ENCODE data around the gene SLC16A9.

SLC16A9 gene

DNA sequence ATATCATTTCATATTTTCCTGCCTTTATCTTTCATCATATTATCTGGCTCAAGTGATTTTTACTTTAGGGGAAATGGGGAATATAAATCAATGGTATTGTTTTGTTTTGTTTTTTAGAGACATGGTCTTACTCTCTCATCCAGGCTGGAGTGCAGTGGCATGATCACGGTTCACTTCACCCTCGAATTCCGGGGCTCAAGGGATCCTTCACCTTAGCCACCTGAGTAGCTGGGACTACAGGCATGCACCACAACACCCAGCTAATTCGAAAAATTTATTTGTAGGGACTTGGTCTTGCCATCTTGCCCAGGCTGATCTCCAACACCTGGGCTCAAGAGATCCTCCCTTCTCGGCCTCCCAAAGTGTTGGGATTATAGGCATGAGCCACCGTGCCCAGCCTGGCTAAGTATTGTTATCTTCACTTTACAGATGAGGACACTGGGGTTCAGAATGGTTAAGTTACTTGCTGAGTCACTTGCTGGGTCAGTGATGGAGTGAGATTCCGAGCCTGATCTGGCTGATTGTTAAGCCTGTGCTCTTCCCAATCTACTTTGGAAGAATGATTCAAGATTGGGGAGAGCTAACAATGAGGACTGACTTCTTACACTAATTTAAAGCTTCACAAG is 3.7 kb upstream of the SLC16A9 start:
- in situ Hi-C loops (cut with HindIII; ENCODE audit: low sequenced_read_pairs): no loop called here
- no peak overlapping the region for H3K4me3 ChIP-seq (ENCODE audit: low read depth, low read length)
- TF ChIP-seq, protein P1, sequence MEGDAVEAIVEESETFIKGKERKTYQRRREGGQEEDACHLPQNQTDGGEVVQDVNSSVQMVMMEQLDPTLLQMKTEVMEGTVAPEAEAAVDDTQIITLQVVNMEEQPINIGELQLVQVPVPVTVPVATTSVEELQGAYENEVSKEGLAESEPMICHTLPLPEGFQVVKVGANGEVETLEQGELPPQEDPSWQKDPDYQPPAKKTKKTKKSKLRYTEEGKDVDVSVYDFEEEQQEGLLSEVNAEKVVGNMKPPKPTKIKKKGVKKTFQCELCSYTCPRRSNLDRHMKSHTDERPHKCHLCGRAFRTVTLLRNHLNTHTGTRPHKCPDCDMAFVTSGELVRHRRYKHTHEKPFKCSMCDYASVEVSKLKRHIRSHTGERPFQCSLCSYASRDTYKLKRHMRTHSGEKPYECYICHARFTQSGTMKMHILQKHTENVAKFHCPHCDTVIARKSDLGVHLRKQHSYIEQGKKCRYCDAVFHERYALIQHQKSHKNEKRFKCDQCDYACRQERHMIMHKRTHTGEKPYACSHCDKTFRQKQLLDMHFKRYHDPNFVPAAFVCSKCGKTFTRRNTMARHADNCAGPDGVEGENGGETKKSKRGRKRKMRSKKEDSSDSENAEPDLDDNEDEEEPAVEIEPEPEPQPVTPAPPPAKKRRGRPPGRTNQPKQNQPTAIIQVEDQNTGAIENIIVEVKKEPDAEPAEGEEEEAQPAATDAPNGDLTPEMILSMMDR (IDR thresholded peaks at IDR 0.05; ENCODE audit: low read depth, low read length): no peak
- no peak for DNase-seq (ENCODE audit: low read depth, low spot score)

DNA sequence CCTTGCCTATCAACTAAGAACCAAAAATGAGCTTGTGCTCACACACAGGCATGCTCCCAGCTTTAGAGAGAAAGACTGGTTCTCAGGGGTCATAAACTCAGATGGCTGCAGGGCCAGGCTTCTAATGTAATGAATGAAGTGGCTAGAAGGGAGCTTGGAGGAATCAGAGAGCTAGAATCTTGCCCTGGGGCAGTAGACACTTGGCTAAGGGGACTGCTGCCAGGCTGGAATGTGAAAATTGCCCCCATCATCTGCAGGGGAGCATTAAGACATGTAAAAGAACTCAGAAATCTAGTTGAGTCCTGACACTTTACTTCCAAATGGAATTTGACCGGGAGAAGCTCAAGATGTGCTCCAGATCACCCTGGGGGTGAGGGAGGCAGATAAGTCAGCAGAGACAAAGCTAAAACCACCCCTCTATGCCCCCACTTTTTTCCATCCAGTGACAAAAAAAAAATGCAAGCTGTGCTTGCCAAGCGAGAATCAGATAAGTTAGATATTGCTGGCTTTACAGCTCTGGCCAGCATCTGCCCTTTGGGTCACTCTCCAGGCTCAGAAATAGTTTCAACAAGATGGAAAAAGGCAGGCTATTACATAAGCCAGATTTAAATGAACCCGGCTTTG is 2.3 kb upstream of the SLC16A9 start:
- H3K4me3 ChIP-seq (ENCODE audit: low read depth, low read length): no peak overlapping the region
- in situ Hi-C loops (cut with HindIII; ENCODE audit: low sequenced_read_pairs): no loop called here
- no peak for DNase-seq (ENCODE audit: low read depth, low spot score)
- TF ChIP-seq, protein P1 (IDR thresholded peaks at IDR 0.05; ENCODE audit: low read depth, low read length): no peak

DNA sequence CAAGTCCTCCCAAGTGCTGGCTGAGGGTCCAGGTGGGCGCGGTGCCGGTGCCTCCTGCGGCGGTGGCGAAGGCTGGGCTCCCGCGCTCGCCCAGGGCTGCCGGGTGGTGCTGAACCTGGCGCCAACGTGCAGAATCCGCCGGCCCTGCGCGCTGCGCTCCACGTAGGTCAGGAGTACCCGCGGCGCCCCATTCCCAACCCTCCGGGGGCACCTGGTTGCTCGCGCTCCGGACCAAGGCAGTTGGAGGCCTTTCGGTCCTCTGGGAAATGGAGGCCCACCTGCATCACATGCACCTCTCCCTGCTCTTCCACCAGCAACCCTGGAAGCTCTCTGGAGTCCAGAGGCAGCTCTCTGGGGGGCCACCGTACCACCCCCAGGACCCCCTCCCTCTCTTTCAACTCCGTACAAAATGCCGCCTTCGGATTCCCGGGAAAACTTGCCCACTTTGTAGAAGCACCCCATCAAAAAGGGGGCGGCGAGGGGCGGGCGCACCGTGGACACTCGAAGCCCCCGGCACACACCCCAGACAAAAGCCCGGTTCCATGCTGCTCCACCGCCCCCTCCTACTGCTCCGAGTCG is 745 bp downstream of the SLC16A9 start:
- DNase-seq (ENCODE audit: low read depth, low spot score): no peak
- TF ChIP-seq, protein P1 (IDR thresholded peaks at IDR 0.05; ENCODE audit: low read depth, low read length): no peak
- in situ Hi-C loops (cut with HindIII; ENCODE audit: low sequenced_read_pairs): no loop called here
- H3K4me3 ChIP-seq (ENCODE audit: low read depth, low read length): peak overlapping the region; percentile 50

DNA sequence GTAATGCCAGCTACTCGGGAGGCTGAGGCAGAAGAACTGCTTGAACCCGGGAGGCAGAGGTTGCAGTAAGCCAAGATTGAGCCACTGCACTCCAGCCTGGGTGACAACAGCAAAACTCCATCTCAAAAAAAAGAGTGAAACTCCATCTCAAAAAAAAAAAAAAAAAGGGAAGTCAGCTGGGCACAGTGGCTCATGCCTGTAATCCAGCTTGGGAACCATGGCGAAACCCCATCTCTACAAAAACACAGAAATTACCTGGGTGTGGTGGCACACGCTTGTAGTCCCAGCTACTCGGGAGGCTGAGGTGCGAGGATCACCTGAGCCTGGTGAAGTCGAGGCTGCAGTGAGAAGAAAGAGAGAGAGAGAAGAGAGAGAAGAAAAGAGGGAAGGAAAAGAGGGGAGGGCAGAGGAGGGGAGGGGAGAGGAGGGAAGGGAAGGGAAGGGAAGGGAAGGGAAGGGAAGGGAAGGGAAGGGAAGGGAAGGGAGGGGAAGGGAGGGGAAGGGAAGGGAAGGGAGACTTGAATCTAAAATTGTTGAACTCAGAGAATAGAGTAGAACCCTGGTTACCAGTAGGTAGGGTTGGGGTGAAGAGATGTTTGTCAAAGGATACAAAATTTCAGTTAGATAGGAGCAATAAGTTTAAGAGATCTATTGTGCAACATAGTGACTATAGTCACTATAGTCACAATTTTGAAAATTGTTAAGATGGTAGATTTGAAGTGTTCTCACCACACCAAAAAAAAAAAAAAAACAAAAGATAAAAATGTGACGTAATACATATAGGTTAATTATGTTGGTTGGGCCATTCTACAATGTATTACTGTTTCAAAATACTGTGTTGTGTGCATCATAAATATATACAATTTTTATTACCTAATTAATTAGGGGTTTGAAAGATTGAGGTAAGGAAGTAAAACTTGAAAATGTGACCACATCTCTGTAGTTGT is 2.5 kb downstream of the SLC16A9 start:
- TF ChIP-seq, protein P1 (IDR thresholded peaks at IDR 0.05; ENCODE audit: low read depth, low read length): no peak
- in situ Hi-C loops (cut with HindIII; ENCODE audit: low sequenced_read_pairs): no loop called here
- DNase-seq (ENCODE audit: low read depth, low spot score): no peak
- no peak overlapping the region for H3K4me3 ChIP-seq (ENCODE audit: low read depth, low read length)

DNA sequence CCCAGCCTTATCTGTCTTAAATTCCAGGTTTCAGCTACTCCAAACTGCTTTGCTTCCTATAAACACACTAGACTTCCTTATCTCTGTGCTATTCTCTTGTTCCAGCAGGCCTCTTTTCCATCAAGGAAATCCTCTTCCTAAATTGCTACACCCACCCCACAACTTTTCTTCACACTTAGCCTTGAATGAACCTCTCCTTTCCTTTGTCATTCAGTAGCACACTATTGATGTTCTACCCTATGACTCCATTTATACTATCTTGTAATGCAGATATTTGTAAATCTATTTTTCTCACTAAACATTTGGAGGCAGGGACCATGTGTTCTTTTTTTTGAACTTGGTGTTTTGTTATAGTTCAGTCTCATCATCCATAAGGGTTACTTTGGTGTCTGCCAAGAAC is 3.7 kb downstream of the SLC16A9 start:
- H3K4me3 ChIP-seq (ENCODE audit: low read depth, low read length): no peak overlapping the region
- no peak for DNase-seq (ENCODE audit: low read depth, low spot score)
- TF ChIP-seq, protein P1 (IDR thresholded peaks at IDR 0.05; ENCODE audit: low read depth, low read length): no peak
- in situ Hi-C loops (cut with HindIII; ENCODE audit: low sequenced_read_pairs): no loop called here

DNA sequence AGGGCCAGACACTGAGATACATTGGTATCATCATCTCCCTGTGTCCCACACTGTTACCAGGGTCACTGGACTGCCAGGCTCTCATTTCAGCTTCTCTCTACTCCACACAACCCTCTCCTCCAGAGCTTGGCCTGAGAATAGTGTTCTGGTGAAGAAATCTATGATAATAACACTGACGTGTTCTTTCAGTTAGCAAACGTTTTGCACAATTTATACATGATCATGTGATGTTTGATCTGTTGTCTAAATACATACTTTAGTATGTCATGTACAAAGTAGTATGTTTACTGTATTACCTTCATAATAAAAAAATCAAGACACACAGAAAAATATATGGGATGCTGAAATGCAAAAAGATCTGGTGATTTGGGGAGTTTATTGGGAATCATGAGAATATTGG is 5.0 kb downstream of the SLC16A9 start:
- in situ Hi-C loops (cut with HindIII; ENCODE audit: low sequenced_read_pairs): no loop called here
- no peak overlapping the region for H3K4me3 ChIP-seq (ENCODE audit: low read depth, low read length)
- TF ChIP-seq, protein P1 (IDR thresholded peaks at IDR 0.05; ENCODE audit: low read depth, low read length): no peak
- DNase-seq (ENCODE audit: low read depth, low spot score): no peak

All from astrocyte of the spinal cord (primary cell).